Measurements from ENCODE around the gene GRK5. TPM values are rescaled to one million over a fixed set of nuclear protein-coding genes. Genes with fewer than 3 reads are reported as not detected.

GRK5 gene
- total RNA-seq, 2 donors from 2014 or later: 13.9 to 28.5 TPM

- Mint-ChIP-seq H3K4me3 (no peak overlapping the region), H3K36me3 (ENCODE audit: low read depth) (no peaks in the 10 kb centered on the region), H3K4me1 (peaks cover 13% of the 10 kb centered on the region), H3K27me3 (no peaks in the 10 kb centered on the region), H3K27ac (no peak overlapping the region)
- H3K9me3 ChIP-seq (ENCODE audit: control insufficient read depth, low read length, poor library complexity, severe bottlenecking): no peaks in the 10 kb centered on the region
- ATAC-seq: no peak
- DNase-seq: no peak
Measured at GRCh38 chr10:119364645-119365600, 157.6 kb downstream of the GRK5 start.

DNA sequence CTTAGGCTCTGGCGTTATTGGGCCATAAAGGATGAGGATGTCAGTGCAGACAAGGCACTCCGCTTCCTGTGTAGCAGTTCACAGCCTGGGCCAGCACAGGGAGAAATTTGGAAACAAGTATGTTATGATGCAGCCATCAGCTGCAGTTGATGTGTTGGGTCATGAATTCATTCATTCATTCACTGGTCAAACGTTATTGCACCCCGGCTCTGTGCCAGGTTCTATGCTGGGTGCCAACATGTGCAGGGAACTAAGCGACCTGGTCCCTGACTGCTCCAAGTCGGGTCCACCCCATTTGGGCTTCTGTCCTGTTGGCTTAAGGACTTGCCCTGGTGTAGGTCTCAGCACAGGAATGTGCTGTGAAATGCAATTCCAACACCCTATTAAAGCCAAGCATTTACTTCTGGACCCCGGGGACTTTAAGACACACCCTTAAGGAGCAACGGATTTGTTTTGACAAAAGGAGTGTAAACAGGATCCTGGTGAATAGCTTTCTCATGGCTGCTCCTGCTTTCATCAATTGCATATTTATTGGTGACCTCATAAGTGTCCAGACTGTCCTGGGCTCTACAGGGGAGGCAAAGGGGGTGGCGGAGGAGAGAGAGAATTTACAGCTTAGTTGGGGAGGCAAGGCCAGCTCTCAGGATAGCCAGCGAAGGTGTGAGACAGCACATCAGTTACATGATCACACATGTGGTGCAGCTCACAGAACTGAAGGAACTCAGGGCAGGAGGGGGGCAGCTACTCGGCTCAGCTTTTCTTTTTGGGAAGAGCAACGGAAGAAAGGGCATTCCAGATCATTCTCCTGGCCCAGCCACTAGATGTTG is 158.6 kb downstream of the GRK5 start:
- no peaks in the 10 kb centered on the region for H3K9me3 ChIP-seq (ENCODE audit: control insufficient read depth, low read length, poor library complexity, severe bottlenecking)
- no peak overlapping the region for H3K4me3 Mint-ChIP-seq
- no peak for DNase-seq
- H3K27me3 Mint-ChIP-seq: no peaks in the 10 kb centered on the region
- no peak for ATAC-seq
- peaks cover 12% of the 10 kb centered on the region for H3K4me1 Mint-ChIP-seq
- H3K36me3 Mint-ChIP-seq (ENCODE audit: low read depth): no peaks in the 10 kb centered on the region
- H3K27ac Mint-ChIP-seq: no peak overlapping the region

GRCh38 chr10:119367841-119368549 is 160.6 kb downstream of the GRK5 start:
- Mint-ChIP-seq H3K27ac (no peak overlapping the region), H3K4me1 (peaks cover 9% of the 10 kb centered on the region), H3K4me3 (no peak overlapping the region), H3K27me3 (no peaks in the 10 kb centered on the region), H3K36me3 (ENCODE audit: low read depth) (peaks cover 3% of the 10 kb centered on the region)
- ATAC-seq (no peak), DNase-seq (no peak)
- H3K9me3 ChIP-seq (ENCODE audit: control insufficient read depth, low read length, poor library complexity, severe bottlenecking): no peaks in the 10 kb centered on the region

- Mint-ChIP-seq H3K27ac (no peak overlapping the region), H3K4me1 (peaks cover 12% of the 10 kb centered on the region), H3K27me3 (no peaks in the 10 kb centered on the region), H3K4me3 (no peak overlapping the region), H3K36me3 (ENCODE audit: low read depth) (peaks cover 3% of the 10 kb centered on the region)
- no peak for DNase-seq
- H3K9me3 ChIP-seq (ENCODE audit: control insufficient read depth, low read length, poor library complexity, severe bottlenecking): no peaks in the 10 kb centered on the region
- no peak for ATAC-seq
Measured at GRCh38 chr10:119368581-119368980, 161.2 kb downstream of the GRK5 start.

DNA sequence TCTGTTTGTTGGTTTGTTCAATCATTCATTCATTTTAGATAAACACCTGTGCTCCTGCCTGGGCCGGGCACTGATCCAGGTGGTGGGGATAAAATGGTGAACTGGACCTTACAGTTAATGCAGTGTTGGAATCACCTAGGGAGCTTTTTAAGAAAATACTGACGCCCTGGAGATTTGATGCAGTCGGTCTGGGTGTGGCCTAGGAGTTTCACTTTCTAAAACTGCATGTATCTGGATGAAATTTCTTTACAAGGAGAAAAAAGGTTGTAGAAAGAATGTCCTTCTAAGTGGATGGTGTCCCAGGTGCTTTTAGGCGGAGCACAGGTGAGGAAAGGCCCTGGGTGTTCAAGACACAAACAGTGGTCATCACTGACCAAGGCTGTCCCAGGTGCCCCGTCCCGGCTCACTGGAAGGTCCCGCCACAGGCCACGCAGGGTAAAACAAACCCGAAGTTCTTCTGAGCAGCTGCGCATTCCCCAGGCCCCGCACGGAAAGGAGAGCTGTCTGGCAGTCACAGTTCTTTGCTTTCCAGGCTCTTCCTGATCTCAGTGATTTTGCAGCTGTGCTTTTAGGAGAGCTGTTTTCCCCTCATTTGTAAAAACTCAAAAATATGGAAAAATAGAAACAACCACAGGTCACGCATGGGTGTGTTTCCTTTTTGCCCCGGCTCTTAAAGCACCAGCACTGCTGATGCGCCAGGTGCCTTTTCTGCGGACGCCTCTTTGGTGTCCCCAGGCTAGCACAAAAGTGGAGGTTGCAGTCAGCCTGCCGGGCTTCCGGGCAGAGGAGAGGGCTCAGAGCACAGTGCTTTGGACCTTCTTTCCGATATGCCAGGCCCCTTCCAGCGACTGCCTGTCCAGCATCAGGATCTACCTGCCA is 161.9 kb downstream of the GRK5 start:
- H3K27me3 Mint-ChIP-seq: no peaks in the 10 kb centered on the region
- ATAC-seq: peak; percentile 47
- peaks cover 3% of the 10 kb centered on the region for H3K36me3 Mint-ChIP-seq (ENCODE audit: low read depth)
- no peak overlapping the region for H3K27ac Mint-ChIP-seq
- no peaks in the 10 kb centered on the region for H3K9me3 ChIP-seq (ENCODE audit: control insufficient read depth, low read length, poor library complexity, severe bottlenecking)
- DNase-seq: no peak
- H3K4me3 Mint-ChIP-seq: no peak overlapping the region
- peaks cover 9% of the 10 kb centered on the region for H3K4me1 Mint-ChIP-seq

DNA sequence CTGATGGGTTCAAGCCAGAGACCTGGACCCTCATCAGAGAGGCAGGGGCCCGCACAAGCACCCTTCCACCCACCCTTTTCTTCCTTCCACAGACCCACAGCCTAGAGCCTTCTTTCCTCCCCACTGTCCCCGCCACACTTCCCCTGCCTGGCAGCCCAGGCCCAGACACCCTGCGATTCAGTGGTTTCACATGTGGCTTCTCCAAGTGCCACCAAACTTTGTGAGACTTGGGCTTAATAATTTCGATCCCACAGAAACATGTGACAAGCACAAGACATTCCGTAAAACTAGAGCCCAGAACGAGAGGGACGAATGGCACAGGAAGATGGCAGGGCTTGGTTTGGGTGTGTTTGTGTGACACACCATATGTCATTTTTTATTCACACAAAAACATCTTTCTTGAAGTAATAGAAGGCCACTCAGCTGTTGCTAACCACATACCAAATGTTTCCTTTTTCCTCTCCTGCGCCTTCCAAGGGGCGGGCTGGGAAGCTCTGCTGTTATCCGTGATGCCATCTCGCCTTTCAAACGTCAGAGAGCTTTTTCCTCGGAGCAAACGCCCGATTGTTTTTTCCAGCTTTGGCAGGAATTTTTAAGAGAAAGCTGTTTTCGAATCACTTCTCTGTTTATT is 162.9 kb downstream of the GRK5 start:
- DNase-seq (no peak), ATAC-seq (no peak)
- H3K9me3 ChIP-seq (ENCODE audit: control insufficient read depth, low read length, poor library complexity, severe bottlenecking): no peaks in the 10 kb centered on the region
- Mint-ChIP-seq H3K27ac (peak overlapping the region; percentile 67), H3K36me3 (ENCODE audit: low read depth) (peaks cover 3% of the 10 kb centered on the region), H3K4me3 (no peak overlapping the region), H3K4me1 (peaks cover 9% of the 10 kb centered on the region), H3K27me3 (no peaks in the 10 kb centered on the region)

DNA sequence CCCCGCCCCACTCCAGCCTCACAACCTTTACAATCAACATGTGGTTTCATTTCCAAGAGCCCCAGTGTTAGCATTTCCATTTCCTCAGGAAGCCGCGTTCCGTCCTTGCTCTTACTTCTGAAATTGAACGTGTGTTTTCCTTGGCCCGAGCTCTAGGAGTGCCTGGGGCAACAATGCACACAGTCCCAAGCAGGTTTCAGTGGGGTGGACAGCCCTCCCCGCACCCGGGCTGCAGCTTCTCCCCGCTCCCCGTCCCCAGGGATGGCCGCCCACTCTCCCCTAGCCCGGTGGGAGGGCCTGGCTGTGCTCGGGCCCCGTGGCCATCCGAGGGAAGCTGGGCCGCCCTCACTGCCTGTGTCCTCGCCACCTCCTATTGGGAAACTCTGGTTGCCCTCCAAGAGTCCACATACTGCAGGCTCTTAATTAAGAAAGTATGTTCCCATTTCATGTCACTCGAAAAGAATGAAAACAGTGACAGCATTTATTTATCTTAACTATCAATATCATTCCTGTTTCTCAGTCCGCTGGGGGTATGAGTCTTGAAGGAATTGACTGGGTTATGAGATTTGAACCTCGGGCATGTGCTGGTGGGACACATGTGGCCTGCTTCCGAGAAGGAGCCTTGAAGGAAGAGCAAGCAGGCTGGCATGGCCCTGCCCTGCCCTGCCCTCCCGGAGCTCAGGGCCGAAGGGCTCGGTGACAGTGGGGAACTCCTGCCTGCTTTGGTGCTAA is 163.8 kb downstream of the GRK5 start:
- Mint-ChIP-seq H3K36me3 (ENCODE audit: low read depth) (peaks cover 5% of the 10 kb centered on the region), H3K4me3 (no peak overlapping the region), H3K27me3 (no peaks in the 10 kb centered on the region), H3K27ac (peak overlapping the region; percentile 67), H3K4me1 (peaks cover 13% of the 10 kb centered on the region)
- no peaks in the 10 kb centered on the region for H3K9me3 ChIP-seq (ENCODE audit: control insufficient read depth, low read length, poor library complexity, severe bottlenecking)
- no peak for DNase-seq
- no peak for ATAC-seq

- Mint-ChIP-seq H3K36me3 (ENCODE audit: low read depth) (peaks cover 5% of the 10 kb centered on the region), H3K27ac (no peak overlapping the region), H3K27me3 (no peaks in the 10 kb centered on the region), H3K4me1 (peaks cover 14% of the 10 kb centered on the region), H3K4me3 (no peak overlapping the region)
- no peaks in the 10 kb centered on the region for H3K9me3 ChIP-seq (ENCODE audit: control insufficient read depth, low read length, poor library complexity, severe bottlenecking)
- ATAC-seq (no peak), DNase-seq (no peak)
Measured at GRCh38 chr10:119371704-119372663, 164.6 kb downstream of the GRK5 start.

GRCh38 chr10:119373294-119374102 is 166.1 kb downstream of the GRK5 start:
- H3K4me1 Mint-ChIP-seq: peaks cover 14% of the 10 kb centered on the region
- H3K27me3 Mint-ChIP-seq: no peaks in the 10 kb centered on the region
- ATAC-seq (no peak), DNase-seq (no peak)
- no peaks in the 10 kb centered on the region for H3K9me3 ChIP-seq (ENCODE audit: control insufficient read depth, low read length, poor library complexity, severe bottlenecking)
- no peak overlapping the region for H3K4me3 Mint-ChIP-seq
- H3K36me3 Mint-ChIP-seq (ENCODE audit: low read depth): peaks cover 5% of the 10 kb centered on the region
- no peak overlapping the region for H3K27ac Mint-ChIP-seq

- Mint-ChIP-seq H3K4me1 (peaks cover 14% of the 10 kb centered on the region), H3K4me3 (no peak overlapping the region), H3K27me3 (no peaks in the 10 kb centered on the region), H3K36me3 (ENCODE audit: low read depth) (peaks cover 5% of the 10 kb centered on the region), H3K27ac (no peak overlapping the region)
- ATAC-seq (no peak), DNase-seq (no peak)
- H3K9me3 ChIP-seq (ENCODE audit: control insufficient read depth, low read length, poor library complexity, severe bottlenecking): no peaks in the 10 kb centered on the region
Measured at GRCh38 chr10:119374236-119374635, 166.9 kb downstream of the GRK5 start.

Data from T-helper 17 cell (primary cell).